HCT116 (cell line): ENCODE data around the gene PRKAG2. TPM values are rescaled to one million over a fixed set of nuclear protein-coding genes. Genes with fewer than 3 reads are reported as not detected.

Experiments
- ATAC-seq: fragments of 200-7000 bp; cut with Tn5 transposase; 2 replicates; pipeline ENCODE4 v1.9.1; 2020; ENCODE audit warnings: mild to moderate bottlenecking, moderate library complexity
- BruUV-seq: library from RNA; stranded (reverse); fragments of 400-500 nt; replicated peaks from 2 replicates; lab custom pipeline; 2021; lab: Mats Ljungman, UMichigan
- CTCF ChIA-PET: fragments of 300-600 bp; sonication (Branson Sonifier 250); formaldehyde crosslinking; loops from one replicate; lab custom pipeline; 2021; ENCODE audit warnings: antibody characterized with exemption; lab: Charles Lee
- POLR2A ChIA-PET: fragments of 300-600, 350-600 bp; sonication (Branson Sonifier 250); formaldehyde crosslinking; loops from one replicate; lab custom pipeline; 2021; ENCODE audit warnings: antibody characterized with exemption; lab: Charles Lee
- RAD21 ChIA-PET, 2 experiments: fragments of 300-600 bp; sonication (Branson Sonifier 250); formaldehyde crosslinking; loops; one replicate each; lab custom pipeline; 2023; ENCODE audit warnings: low total read pairs in 2 of 2; ENCODE audit not compliant: uncharacterized antibody in 2 of 2, unreplicated experiment in 2 of 2, low non-redundant PET in 1 of 2; lab: Charles Lee
- DNase-seq: peaks from one replicate; pipeline ENCODE4 v3.0.0-alpha.2; 2010; ENCODE audit warnings: low read depth, low spot score
- H2AFZ ChIP-seq: fragments of 200-600 bp; shearing (Covaris generic), sonication (generic); 2 replicates; pipeline ENCODE4 v1.6.1; 2017; ENCODE audit warnings: low read depth, mixed run types, mixed read lengths, antibody characterized with exemption, low read length; ENCODE audit not compliant: poor library complexity, severe bottlenecking
- H3K27ac ChIP-seq: 2 replicates; pipeline ENCODE4 v1.5.1; 2012; ENCODE audit warnings: low read depth, low read length
- H3K27me3 ChIP-seq: fragments of 200-600 bp; sonication (generic); 2 replicates; pipeline ENCODE4 v1.6.1; 2016; ENCODE audit warnings: mixed run types, low read length, mixed read lengths; ENCODE audit not compliant: insufficient read depth
- H3K36me3 ChIP-seq, 2 experiments: fragments of 200-500 bp in 1 of 2; fragments of 200-600 bp in 1 of 2; sonication (Bioruptor generic) in 1 of 2; sonication (generic) in 1 of 2; 2 replicates each; pipeline versions ENCODE4 v1.5.1 to v1.6.1; 2014 to 2016; ENCODE audit warnings: low read length in 2 of 2, inconsistent platforms in 1 of 2, mixed read lengths in 1 of 2, mixed run types in 1 of 2; ENCODE audit not compliant: insufficient read depth in 2 of 2, control insufficient read depth in 1 of 2
- H3K4me1 ChIP-seq, 2 experiments: fragments of 200-600 bp in 1 of 2; sonication (generic) in 1 of 2; 2 replicates each; pipeline versions ENCODE4 v1.5.1 to v1.6.1; 2012 to 2017; ENCODE audit warnings: low read length in 2 of 2, inconsistent platforms in 1 of 2, mild to moderate bottlenecking in 1 of 2, mixed read lengths in 1 of 2, mixed run types in 1 of 2, moderate library complexity in 1 of 2; ENCODE audit not compliant: insufficient read depth in 2 of 2, control insufficient read depth in 1 of 2
- H3K4me2 ChIP-seq: fragments of 200-600 bp; sonication (generic); 2 replicates; pipeline ENCODE4 v1.6.1; 2017; ENCODE audit warnings: mixed run types, low read length, mixed read lengths
- H3K4me3 ChIP-seq, 2 experiments: fragments of 200-600 bp in 1 of 2; sonication (generic) in 1 of 2; replicated peaks in 1 of 2; 2 replicates each; pipeline ENCODE4 v1.5.1; 2011 to 2016; ENCODE audit warnings: low read length in 2 of 2, control low read depth in 1 of 2, low read depth in 1 of 2, mild to moderate bottlenecking in 1 of 2, mixed read lengths in 1 of 2, mixed run types in 1 of 2
- H3K79me2 ChIP-seq: fragments of 200-600 bp; sonication (generic); 2 replicates; pipeline ENCODE4 v1.6.1; 2017; ENCODE audit warnings: mild to moderate bottlenecking, mixed run types, low read length, moderate library complexity, mixed read lengths; ENCODE audit not compliant: insufficient read depth
- H3K9ac ChIP-seq: fragments of 200-600 bp; sonication (generic); 2 replicates; pipeline ENCODE4 v1.6.1; 2016; ENCODE audit warnings: low read length, mixed read lengths
- H3K9me2 ChIP-seq: fragments of 200-600 bp; sonication (generic), shearing (Covaris generic); 2 replicates; pipeline ENCODE4 v1.6.1; 2017; ENCODE audit warnings: mixed run types, mild to moderate bottlenecking, moderate library complexity; ENCODE audit not compliant: insufficient read depth
- H3K9me3 ChIP-seq, 2 experiments: fragments of 200-500 bp in 1 of 2; fragments of 200-600 bp in 1 of 2; sonication (Bioruptor generic) in 1 of 2; sonication (generic) in 1 of 2; 2 replicates each; pipeline ENCODE4 v1.6.1; 2014 to 2017; ENCODE audit warnings: low read length in 2 of 2, mixed read lengths in 2 of 2, inconsistent platforms in 1 of 2, low read depth in 1 of 2, mild to moderate bottlenecking in 1 of 2, mixed run types in 1 of 2, moderate library complexity in 1 of 2; ENCODE audit not compliant: control insufficient read depth in 1 of 2, insufficient read depth in 1 of 2
- H4K20me1 ChIP-seq: fragments of 200-600 bp; sonication (generic), shearing (Covaris generic); 2 replicates; pipeline ENCODE4 v1.6.1; 2017; ENCODE audit warnings: mixed run types, mild to moderate bottlenecking, moderate library complexity; ENCODE audit not compliant: insufficient read depth
- CEBPB ChIP-seq: IDR thresholded peaks from 2 replicates; pipeline ENCODE4 v1.6.1; 2012; ENCODE audit warnings: low read depth
- CTCF ChIP-seq, 3 experiments: fragments of 200-600 bp in 1 of 3; sonication (generic) in 1 of 3; IDR thresholded peaks in 2 of 3; conservative IDR thresholded peaks in 1 of 3; 2 replicates each; pipeline ENCODE4 v1.5.1; 2012 to 2017; ENCODE audit warnings: low read depth in 2 of 3, low read length in 2 of 3, antibody characterized with exemption in 1 of 3, borderline replicate concordance in 1 of 3, control low read depth in 1 of 3, mild to moderate bottlenecking in 1 of 3, mixed read lengths in 1 of 3, mixed run types in 1 of 3, moderate library complexity in 1 of 3; ENCODE audit not compliant: insufficient read depth in 1 of 3
- RAD21 ChIP-seq: IDR thresholded peaks from 2 replicates; pipeline ENCODE4 v1.6.1; 2012; ENCODE audit warnings: low read depth, mild to moderate bottlenecking
- SRF ChIP-seq: IDR thresholded peaks from 2 replicates; pipeline ENCODE4 v1.6.1; 2012; ENCODE audit warnings: low read depth
- intact Hi-C: fragments of 100-400 bp; cut with micrococcal nuclease; formaldehyde crosslinking; loops from 2 replicates; pipeline ENCODE4 v1.10.0; 2022
- total RNA-seq: library from RNA; stranded (reverse); gene quantifications from one replicate; pipeline ENCODE4 v1.2.1, GENCODE V29; 2021; ENCODE audit not compliant: unreplicated experiment

Gene PRKAG2
- total RNA-seq, 1 experiment from 2014 or later, result 23.6 TPM

- peak; percentile 48 to 92 (median 66) for TF ChIP-seq CTCF (IDR thresholded peaks at IDR 0.05 in 2 of 3, conservative IDR thresholded peaks at IDR 0.05 in 1 of 3; ENCODE audit: borderline replicate concordance in 1 of 3, insufficient read depth in 1 of 3, low read depth in 2 of 3, low read length in 2 of 3)
- peak; percentile 41; the same call in 1 of the 2 replicates for TF ChIP-seq CEBPB
- TF ChIP-seq SRF, result no peak; the same call in 1 of the 2 replicates
- peak; percentile 92 for TF ChIP-seq RAD21
- TF ChIP-seq, all 23 proteins: peak for 3
- ATAC-seq, result no peak
Observed at GRCh38 chr7:151570366-151570915, 306.5 kb downstream of the PRKAG2 start.

More at GRCh38 chr7:151570366-151570915, 306.5 kb downstream of the PRKAG2 start:
- no peak overlapping the region for H3K4me3 ChIP-seq
- no peaks in the 10 kb centered on the region for H3K79me2 ChIP-seq
- H3K4me1 ChIP-seq, result peaks cover 0 to 9% of the 10 kb centered on the region in 2 experiments; a peak in 1 of 4 replicates
- no peaks in the 10 kb centered on the region for H3K36me3 ChIP-seq
- ChIA-PET RAD21 (no interaction called here), CTCF (no interaction called here), POLR2A (no interaction called here)
- no peak overlapping the region for H3K9ac ChIP-seq
- H3K4me2 ChIP-seq, result no peak overlapping the region
- no peaks in the 10 kb centered on the region for H3K9me2 ChIP-seq
- DNase-seq, result peak; percentile 12
- no peaks in the 10 kb centered on the region for H3K27me3 ChIP-seq
- no peak overlapping the region for H3K27ac ChIP-seq
- H3K9me3 ChIP-seq, result no peaks in the 10 kb centered on the region
- intact Hi-C loops, result loop anchor here (1.0 to 5.0 kb wide), 4 partner anchors 135 to 362 kb away; no protein-coding TSS in a partner anchor
- no TSS peak for BruUV-seq
- H2AFZ ChIP-seq, result no peak overlapping the region
- no peaks in the 10 kb centered on the region for H4K20me1 ChIP-seq
